HS-27A (cell line): ENCODE results near the gene SHISA7.
A peak's percentile ranks its signal among the peaks of the same experiment; 100 is the strongest.

Experiments
- DNase-seq: peaks from one replicate; pipeline ENCODE4 v3.0.0-alpha.2; 2012; ENCODE audit warnings: low read depth, missing footprints

Gene SHISA7

DNA sequence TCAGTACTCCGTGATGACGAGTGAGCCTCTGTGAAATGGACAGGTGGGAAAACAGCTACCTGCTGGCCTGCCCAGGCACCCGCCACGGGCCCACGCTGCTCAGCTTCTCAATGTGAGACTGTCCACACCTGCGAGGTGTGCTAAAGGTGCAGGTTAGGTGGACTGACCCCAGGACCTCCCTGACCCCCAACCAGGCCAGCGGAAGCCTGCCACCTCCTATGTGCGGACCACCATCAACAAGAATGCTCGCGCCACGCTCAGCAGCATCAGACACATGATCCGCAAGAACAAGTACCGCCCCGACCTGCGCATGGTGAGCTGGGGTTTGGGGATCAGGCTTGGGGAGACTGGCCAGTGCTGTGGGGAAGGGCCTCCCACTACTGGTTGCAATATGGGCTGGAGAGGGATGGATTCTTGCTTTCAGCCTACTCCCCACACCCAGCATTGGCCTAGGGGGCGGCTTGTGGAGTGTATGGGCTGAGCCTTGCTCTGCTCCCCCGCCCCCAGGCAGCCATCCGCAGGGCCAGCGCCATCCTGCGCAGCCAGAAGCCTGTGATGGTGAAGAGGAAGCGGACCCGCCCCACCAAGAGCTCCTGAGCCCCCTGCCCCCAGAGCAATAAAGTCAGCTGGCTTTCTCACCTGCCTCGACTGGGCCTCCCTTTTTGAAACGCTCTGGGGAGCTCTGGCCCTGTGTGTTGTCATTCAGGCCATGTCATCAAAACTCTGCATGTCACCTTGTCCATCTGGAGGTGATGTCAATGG is 55.2 kb downstream of the SHISA7 start:
- no peak for DNase-seq

DNA sequence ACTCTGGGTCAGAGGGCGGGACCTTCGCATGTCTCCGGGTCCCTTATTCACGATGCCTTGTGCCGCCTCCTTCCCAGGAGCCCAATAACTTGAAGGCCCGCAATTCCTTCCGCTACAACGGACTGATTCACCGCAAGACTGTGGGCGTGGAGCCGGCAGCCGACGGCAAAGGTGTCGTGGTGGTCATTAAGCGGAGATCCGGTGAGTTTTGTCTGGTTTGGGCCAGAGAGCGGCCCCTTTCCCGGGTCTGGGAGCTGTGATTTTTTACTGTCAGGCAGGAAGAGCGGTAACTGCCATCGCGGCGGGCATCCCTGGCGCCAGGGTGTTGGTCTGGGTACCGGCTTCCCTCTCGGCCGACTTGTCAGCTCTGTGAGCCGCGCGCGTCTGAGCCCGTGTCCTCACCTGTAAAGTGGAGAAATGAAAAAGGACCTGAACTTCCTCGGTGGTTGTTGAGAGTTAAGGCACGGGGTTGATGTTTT is 56.6 kb downstream of the SHISA7 start:
- DNase-seq, result no peak

DNA sequence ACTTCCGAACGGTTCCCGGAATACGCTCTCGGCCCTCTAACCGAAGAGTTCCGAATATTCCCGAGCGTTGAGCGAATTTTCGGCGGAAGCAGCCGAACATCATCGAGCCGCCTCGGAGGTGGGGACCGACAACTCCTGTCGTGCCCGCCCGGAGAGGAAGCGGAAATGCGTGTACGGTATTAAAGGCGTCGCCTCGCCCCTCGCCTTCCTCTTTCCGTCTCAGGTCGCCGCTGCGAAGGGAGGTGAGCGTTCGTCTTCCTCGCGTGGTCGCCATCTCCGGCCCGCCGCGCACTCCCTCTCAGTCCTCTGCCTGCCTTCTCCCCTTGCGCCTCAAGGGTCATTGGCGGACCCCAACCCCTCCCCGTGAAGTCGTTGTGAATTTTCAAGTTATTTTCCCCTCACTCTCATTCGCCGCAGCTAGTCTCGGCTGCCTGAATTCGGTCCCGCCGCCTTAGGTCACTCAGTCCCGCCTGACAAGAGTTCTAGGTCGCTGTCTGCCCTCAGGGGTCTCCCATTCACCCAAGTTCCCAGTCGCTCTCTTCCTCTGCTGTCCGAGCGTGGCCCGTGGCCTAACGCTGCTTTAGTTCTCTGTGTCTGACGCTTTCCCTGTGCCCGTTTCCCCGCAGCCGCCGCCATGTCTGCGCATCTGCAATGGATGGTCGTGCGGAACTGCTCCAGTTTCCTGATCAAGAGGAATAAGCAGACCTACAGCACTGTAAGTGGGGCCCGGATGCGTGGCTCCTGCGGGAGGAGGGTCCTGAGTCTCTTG is 57.2 kb downstream of the SHISA7 start, which contains the start of gene RPL28:
Gene RPL28, plus strand, starts transcription at position 209 of the 769 bp plus-strand sequence. Its CDS starts 426 bp downstream, at position 635.
- no peak for DNase-seq

DNA sequence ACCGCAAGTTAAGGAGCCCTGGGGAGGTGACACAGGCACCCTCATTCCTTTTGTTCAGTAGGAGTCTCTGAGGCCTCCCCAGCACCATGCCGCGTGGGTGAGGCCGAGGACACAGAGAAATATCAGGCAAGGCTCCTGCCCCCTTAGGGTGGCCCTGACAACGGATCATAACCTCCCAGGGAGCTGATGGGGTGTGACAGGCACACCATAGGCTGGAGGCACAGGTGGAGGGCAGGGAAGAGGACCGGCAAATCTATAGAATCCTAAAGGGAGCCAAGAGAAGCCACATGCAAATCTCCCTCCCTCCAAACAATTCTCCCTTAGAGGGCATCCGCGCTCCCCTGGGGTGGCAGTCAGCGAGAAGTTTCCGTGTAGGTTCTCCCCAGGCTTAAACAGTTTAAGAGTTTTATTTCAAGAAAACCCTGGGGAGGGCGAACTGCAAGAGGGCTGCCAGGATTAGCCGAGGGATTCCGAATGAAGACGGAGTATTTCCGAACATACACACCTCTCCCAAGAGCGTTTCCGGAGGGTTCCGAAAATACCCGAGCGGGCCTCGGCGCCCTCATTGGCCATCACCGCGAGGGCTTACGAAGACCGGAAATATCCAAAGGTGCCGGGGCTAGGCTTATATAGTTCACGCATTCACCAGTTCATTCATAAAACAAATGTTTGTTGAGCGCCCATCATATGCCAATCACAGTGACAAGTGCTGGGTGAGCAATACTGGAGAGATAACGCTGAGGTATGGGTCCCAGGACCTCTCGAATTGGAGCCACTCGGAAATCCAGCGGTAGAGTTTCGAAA is 58.0 kb downstream of the SHISA7 start:
- DNase-seq, result peak; percentile 99

DNA sequence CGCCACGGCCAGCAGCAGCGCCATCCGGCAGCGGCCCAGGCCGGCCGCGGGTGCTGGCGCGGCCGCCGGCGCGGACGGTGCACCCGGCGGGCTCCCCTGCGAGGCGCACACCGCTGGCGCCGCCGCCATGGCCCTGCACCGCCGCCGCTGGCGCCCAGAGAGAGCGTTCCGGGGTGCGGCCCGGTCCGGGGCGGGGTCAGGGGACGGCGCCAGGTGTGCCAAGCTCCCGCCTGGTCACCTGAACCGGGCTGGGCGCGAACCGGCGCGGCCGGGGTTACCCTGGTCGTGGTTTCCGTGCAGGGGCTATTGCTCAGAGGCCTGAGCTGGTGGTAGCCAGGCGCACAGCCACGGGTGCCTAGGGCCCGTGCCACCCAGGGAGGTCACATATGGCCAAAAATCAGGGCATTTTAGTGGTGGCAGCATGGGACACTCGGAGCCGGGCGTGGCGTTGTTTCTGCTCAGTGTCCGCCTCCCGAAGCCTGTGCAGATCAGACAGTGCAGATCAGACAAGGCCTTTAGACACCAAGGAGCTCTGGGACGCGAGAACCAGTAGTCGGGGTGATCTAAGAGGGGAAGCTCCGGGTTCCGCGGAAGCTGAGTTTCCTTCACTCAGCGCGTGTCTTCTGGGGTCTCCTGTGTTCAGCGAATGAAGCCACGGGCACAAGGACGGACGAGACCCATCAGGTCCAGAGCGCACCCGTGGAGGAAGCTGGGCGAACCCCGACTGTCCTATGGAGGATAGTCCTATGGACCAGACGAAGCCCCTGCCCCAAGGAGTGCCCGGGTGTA is 58.8 kb downstream of the SHISA7 start, which contains the start of gene TMEM238:
Gene TMEM238, minus strand, starts transcription at position 162 of the 789 bp plus-strand sequence. Its CDS starts 33 bp downstream, at position 129.
- no peak for DNase-seq

DNA sequence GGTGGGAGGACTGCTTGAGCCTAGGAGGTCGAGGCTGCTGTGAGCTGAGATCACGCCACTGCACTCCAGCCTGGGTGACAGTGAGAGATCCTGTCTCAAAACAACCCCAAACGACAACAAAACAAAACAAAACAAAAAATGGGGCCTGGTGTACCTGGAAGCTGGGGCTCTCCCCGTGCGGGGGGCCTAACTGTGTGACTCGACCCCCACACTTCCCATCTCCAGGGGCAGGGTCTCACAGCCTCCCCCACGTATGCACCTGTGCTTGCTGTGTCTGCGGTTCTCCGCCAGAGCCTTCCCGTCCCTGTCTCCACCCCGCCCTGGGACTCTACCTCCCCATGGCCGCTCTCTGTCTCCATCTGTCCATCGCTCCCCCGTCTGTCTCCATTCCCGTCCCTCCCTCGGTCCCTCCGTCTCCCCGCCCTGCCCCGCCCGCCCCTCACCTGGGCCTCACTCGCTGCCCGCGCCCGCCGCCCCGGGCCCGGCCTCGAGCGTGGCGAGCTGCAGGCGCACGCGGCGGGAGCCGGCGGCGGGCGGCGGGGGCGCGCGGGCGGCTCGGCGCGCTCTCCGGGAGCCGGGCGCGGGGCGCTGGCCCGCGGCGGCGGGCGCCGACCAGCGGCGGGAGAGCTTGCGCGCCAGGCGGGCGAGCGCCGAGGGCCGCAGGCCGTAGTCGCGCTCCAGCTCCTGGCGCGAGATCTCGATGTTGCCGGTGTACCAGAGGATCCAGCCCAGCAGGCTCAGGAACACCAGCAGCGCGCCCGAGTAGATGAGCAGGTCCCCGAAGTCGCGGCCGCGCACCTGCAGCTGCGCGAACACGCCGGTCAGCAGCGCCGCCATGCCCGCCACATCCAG is 59.6 kb downstream of the SHISA7 start:
- DNase-seq, result no peak

DNA sequence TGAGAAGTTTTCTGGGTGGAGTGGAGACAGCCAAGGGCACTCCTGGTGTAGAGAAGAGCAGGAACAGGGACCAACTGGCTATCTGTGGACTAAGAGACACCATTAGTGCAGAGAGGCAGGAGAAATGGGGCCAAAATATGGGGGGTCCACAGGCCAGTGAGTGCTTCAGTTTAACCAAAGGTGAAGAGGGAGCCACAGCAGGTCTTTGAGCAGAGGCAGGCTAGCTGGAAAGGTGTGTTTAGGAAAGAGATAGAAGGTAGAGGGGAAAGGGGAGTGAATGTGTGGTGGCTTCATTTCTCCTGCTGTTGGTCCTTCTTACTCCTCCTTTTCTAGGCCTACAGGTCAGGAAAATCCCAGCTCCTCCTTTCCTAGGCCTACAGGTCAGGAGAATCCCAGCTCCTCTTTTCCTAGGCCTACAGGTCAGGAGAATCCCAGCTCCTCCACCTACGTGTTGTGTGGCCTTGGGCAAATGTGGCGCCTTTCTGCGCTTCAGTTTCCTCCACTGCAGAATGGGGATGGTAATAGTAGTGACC is 60.5 kb downstream of the SHISA7 start:
- no peak for DNase-seq

DNA sequence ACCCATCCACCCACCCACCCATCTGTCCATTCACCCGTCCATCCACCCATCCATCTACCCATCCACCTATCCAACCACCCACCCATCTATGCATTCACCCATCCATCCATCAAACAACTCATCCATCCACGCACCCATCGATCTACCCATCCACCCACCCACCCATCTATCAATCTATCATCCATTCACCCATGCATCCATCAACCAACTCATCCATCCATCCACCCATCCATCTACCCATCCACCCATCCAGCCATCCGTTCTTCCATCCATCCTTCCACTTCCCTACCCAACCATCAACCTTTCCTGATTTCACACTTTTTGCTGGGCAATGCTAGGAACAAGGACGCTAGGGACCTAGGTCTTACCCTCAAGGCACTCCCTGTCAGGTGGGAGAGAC is 61.1 kb downstream of the SHISA7 start:
- no peak for DNase-seq

DNA sequence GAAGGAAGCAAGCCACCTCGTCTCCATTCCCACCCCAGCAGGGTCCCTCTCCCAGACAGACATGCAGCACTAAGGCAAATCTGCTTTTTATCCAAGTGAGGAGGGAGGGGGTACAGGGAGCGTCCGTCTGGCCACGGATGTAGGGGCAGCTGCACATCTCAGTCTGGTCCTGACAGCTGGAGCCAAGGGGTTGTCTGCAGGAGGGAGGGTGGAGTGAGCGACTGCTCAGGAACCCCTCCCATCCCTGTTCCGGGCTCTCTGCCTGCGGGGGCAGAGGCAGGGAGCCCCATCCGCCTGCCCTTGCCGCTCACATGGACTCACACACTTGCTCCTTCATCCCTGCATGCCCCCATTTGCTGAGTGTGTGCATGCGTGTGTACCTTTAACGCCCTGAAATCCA is 63.9 kb downstream of the SHISA7 start:
- DNase-seq, result no peak
